Natural killer cell (primary cell): ENCODE results near the gene SMARCA2. TPM values are rescaled to one million over a fixed set of nuclear protein-coding genes. Genes with fewer than 3 reads are reported as not detected.

Source experiments
- ATAC-seq, 3 donors: fragments of 150-1000 bp in 2 of 3; fragments of 200-7000 bp in 1 of 3; cut with Tn5 transposase; 1 replicate in 1 of 3; 2 replicates in 2 of 3; pipeline ENCODE4 v1.10.0; 2021; ENCODE audit warnings: mild to moderate bottlenecking in 2 of 3, moderate library complexity in 2 of 3
- DNase-seq, 2 donors: peaks; one replicate each; pipeline versions ENCODE4 v3.0.0 to v3.0.0-alpha.2; 2013 to 2021; ENCODE audit warnings: mixed read lengths in 1 of 2
- H3K27ac ChIP-seq: one replicate; pipeline ENCODE4 v1.5.1; 2013; ENCODE audit warnings: mild to moderate bottlenecking, low read length
- H3K27me3 ChIP-seq: one replicate; pipeline ENCODE4 v1.6.1; 2013; ENCODE audit warnings: low read length; ENCODE audit not compliant: control insufficient read depth, insufficient read depth
- H3K36me3 ChIP-seq: one replicate; pipeline ENCODE4 v1.6.1; 2013; ENCODE audit warnings: low read length; ENCODE audit not compliant: control insufficient read depth, insufficient read depth
- H3K4me1 ChIP-seq: one replicate; pipeline ENCODE4 v1.6.1; 2013; ENCODE audit warnings: low read length; ENCODE audit not compliant: control insufficient read depth, insufficient read depth
- H3K4me3 ChIP-seq: one replicate; pipeline ENCODE4 v1.5.1; 2013; ENCODE audit warnings: low read length
- H3K9me3 ChIP-seq: one replicate; pipeline ENCODE4 v1.6.1; 2013; ENCODE audit warnings: low read length; ENCODE audit not compliant: control insufficient read depth, insufficient read depth
- H3K27ac Mint-ChIP-seq, 2 donors: one replicate each; pipeline ENCODE4 v1.8.0; 2022; ENCODE audit warnings: mild to moderate bottlenecking in 2 of 2, mixed read lengths in 2 of 2, moderate library complexity in 1 of 2
- H3K27me3 Mint-ChIP-seq, 2 donors: one replicate each; pipeline ENCODE4 v1.8.0; 2022; ENCODE audit warnings: low read depth in 2 of 2, mixed read lengths in 2 of 2
- H3K36me3 Mint-ChIP-seq: one replicate; pipeline ENCODE4 v1.8.0; 2022; ENCODE audit warnings: mixed read lengths
- H3K4me1 Mint-ChIP-seq, 2 donors: one replicate each; pipeline ENCODE4 v1.8.0; 2022; ENCODE audit warnings: mixed read lengths in 2 of 2
- H3K4me3 Mint-ChIP-seq: one replicate; pipeline ENCODE4 v1.8.0; 2022; ENCODE audit warnings: mild to moderate bottlenecking, moderate library complexity, mixed read lengths
- H3K9me3 Mint-ChIP-seq, 2 donors: one replicate each; pipeline ENCODE4 v1.8.0; 2022; ENCODE audit warnings: mixed read lengths in 2 of 2
- WGBS: methylation state at CpG from one replicate; pipeline ENCODE4 v1.1.7; 2013; ENCODE audit warnings: missing lambda C conversion rate; ENCODE audit not compliant: insufficient coverage; 5-methylcytosine and 5-hydroxymethylcytosine counted together
- intact Hi-C: fragments of 100-400 bp; cut with micrococcal nuclease; formaldehyde crosslinking; loops from one replicate; pipeline ENCODE4 v1.14.2; 2022
- total RNA-seq, 4 donors: library from RNA; stranded (reverse); fragments of 120-200 nt in 1 of 4; gene quantifications; one replicate each; pipeline versions ENCODE4 v1.2.3 to v1.2.4, GENCODE V29; 2013 to 2022
- TF ChIP-seq, protein P1 (sequence below): fragments of 200-600 bp; IDR thresholded peaks from one replicate; pipeline ENCODE4 v1.8.0; 2022; ENCODE audit warnings: antibody characterized with exemption

SMARCA2 gene
- total RNA-seq, 3 donors from 2014 or later (not counting 1 experiment from before 2014, with no cell fraction given), result 303 to 324 (median 308) TPM

- DNase-seq (no peak), ATAC-seq (no peak)
- TF ChIP-seq, protein P1, sequence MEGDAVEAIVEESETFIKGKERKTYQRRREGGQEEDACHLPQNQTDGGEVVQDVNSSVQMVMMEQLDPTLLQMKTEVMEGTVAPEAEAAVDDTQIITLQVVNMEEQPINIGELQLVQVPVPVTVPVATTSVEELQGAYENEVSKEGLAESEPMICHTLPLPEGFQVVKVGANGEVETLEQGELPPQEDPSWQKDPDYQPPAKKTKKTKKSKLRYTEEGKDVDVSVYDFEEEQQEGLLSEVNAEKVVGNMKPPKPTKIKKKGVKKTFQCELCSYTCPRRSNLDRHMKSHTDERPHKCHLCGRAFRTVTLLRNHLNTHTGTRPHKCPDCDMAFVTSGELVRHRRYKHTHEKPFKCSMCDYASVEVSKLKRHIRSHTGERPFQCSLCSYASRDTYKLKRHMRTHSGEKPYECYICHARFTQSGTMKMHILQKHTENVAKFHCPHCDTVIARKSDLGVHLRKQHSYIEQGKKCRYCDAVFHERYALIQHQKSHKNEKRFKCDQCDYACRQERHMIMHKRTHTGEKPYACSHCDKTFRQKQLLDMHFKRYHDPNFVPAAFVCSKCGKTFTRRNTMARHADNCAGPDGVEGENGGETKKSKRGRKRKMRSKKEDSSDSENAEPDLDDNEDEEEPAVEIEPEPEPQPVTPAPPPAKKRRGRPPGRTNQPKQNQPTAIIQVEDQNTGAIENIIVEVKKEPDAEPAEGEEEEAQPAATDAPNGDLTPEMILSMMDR, result no peak
- 65% methylated on average over 3 of the region's 3 CpGs for WGBS
- no peaks in the 10 kb centered on the region for H3K27me3 ChIP-seq
- H3K4me3 Mint-ChIP-seq, result no peak overlapping the region
- no peaks in the 10 kb centered on the region for H3K9me3 Mint-ChIP-seq
- intact Hi-C loops, result loop anchor here (10.0 kb wide), 2 partner anchors 140 to 690 kb away; partner anchors contain the start of genes PUM3 and SMARCA2
- H3K27me3 Mint-ChIP-seq, result no peaks in the 10 kb centered on the region
- H3K36me3 ChIP-seq, result no peaks in the 10 kb centered on the region
- H3K4me1 ChIP-seq, result peaks cover 13% of the 10 kb centered on the region
- no peaks in the 10 kb centered on the region for H3K9me3 ChIP-seq
- H3K4me3 ChIP-seq, result no peak overlapping the region
- peak overlapping the region; percentile 4 to 37 for H3K27ac Mint-ChIP-seq
- peaks cover 70% of the 10 kb centered on the region in 2 donors for H3K4me1 Mint-ChIP-seq
- H3K36me3 Mint-ChIP-seq, result no peaks in the 10 kb centered on the region
- H3K27ac ChIP-seq, result no peak overlapping the region
These were observed 139.6 kb downstream of the SMARCA2 start for GRCh38 chr9:2154731-2155130.

- TF ChIP-seq, protein P1, result no peak
- DNase-seq (no peak), ATAC-seq (no peak)
- intact Hi-C loops, result loop anchor here (10.0 kb wide), 2 partner anchors 141 to 689 kb away; partner anchors contain the start of genes PUM3 and SMARCA2
- H3K27me3 ChIP-seq, result no peaks in the 10 kb centered on the region
- H3K9me3 ChIP-seq, result no peaks in the 10 kb centered on the region
- Mint-ChIP-seq H3K27me3 (no peaks in the 10 kb centered on the region), H3K9me3 (no peaks in the 10 kb centered on the region), H3K4me1 (peaks cover 72 to 73% of the 10 kb centered on the region in 2 donors), H3K36me3 (no peaks in the 10 kb centered on the region), H3K27ac (peak overlapping the region in 1 of 2 donors; percentile 20), H3K4me3 (peak overlapping the region; percentile 1)
- H3K4me3 ChIP-seq, result no peak overlapping the region
- peaks cover 13% of the 10 kb centered on the region for H3K4me1 ChIP-seq
- H3K27ac ChIP-seq, result no peak overlapping the region
- 78% methylated on average over 4 of the region's 5 CpGs for WGBS
- H3K36me3 ChIP-seq, result no peaks in the 10 kb centered on the region
These were observed 140.8 kb downstream of the SMARCA2 start for GRCh38 chr9:2155966-2156365.

DNA sequence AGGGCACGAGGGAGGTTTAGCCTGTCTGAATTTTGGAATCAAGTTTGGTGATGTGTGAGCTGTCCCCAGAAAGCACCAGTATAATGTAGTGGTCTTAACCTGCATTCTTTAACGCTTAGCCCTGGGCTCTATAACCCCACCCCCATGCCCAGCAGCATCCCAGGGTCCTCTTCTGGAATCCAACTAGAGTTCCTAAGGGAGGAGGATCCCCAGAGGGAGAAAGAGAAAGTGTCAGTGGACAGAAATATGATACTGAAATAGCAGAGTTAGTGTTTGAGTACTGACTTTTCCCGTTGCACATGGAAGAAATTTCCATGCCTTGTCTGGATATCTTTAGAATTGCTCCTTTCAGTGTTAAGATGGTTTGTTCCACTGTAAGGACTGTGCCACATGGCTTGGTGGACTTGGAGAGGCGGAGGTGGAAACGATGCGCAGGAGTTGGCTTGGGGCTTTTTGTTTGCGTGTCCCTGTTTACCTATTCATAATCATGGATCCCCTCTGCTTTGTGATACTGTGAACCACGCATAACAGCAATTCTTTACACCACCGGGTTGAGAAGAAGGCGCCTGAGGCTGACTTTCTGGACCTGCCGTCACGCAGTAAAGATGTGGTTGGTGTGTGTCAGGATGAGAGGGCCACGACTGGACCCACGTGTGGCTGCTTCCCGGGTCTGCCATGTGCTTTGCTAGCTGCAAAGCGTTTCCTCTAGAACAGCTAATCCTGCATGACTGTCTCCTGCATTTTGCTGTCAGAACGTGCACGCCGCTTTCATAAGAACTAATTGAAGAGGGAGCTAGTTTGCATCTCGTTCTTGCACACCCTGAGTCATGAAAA lies 142.3 kb downstream of the SMARCA2 start:
- 18% methylated on average over 19 of the region's 20 CpGs for WGBS
- H3K27me3 Mint-ChIP-seq, result no peaks in the 10 kb centered on the region
- Histone ChIP-seq H3K27ac (no peak overlapping the region), H3K4me3 (peak overlapping the region; percentile 30), H3K9me3 (no peaks in the 10 kb centered on the region), H3K27me3 (no peaks in the 10 kb centered on the region), H3K4me1 (peaks cover 13% of the 10 kb centered on the region), H3K36me3 (peaks cover 9% of the 10 kb centered on the region)
- H3K4me3 Mint-ChIP-seq, result peak overlapping the region; percentile 85
- peak overlapping the region; percentile 80 to 87 for H3K27ac Mint-ChIP-seq
- no peaks in the 10 kb centered on the region for H3K36me3 Mint-ChIP-seq
- intact Hi-C loops, result loop anchor here (10.0 kb wide), 2 partner anchors 143 to 687 kb away; partner anchors contain the start of genes PUM3 and SMARCA2
- DNase-seq (peak; percentile 25 to 36), ATAC-seq (peak; percentile 42 to 58 (median 54))
- H3K9me3 Mint-ChIP-seq, result no peaks in the 10 kb centered on the region
- TF ChIP-seq, protein P1, result no peak
- peaks cover 75 to 82% of the 10 kb centered on the region in 2 donors for H3K4me1 Mint-ChIP-seq
